ENCODE data around the gene OR6Q1.

OR6Q1 gene

GRCh38 chr11:58059007-58059350, 28.2 kb downstream of the OR6Q1 start:
- no peak for DNase-seq

- no peak for DNase-seq
Measured at GRCh38 chr11:58060535-58060934, 29.8 kb downstream of the OR6Q1 start.

- no peak for DNase-seq
Measured at GRCh38 chr11:58060939-58061672, 30.4 kb downstream of the OR6Q1 start.

- no peak for DNase-seq
Measured at GRCh38 chr11:58061813-58062212, 31.1 kb downstream of the OR6Q1 start.

GRCh38 chr11:58067685-58068084, 36.9 kb downstream of the OR6Q1 start:
- DNase-seq: no peak

- DNase-seq: no peak
Measured at GRCh38 chr11:58068655-58069054, 37.9 kb downstream of the OR6Q1 start.

- no peak for DNase-seq
Measured at GRCh38 chr11:58070585-58070984, 39.8 kb downstream of the OR6Q1 start.

- DNase-seq: no peak
Measured at GRCh38 chr11:58075781-58076180, 45.0 kb downstream of the OR6Q1 start.

All from CD4-positive, alpha-beta T cell treated with Interleukin-17A for 1 hour (primary cell).